ENCODE results near the gene PDE6C. TPM values are rescaled to one million over a fixed set of nuclear protein-coding genes. Genes with fewer than 3 reads are reported as not detected.
"Not testable (repeated sequence)": the region's sequence is repeated elsewhere in the genome, so short reads cannot be mapped to it uniquely, and the experiment has no call there.

Gene PDE6C
- polyA plus RNA-seq, 1 donor, result 2.2 TPM

DNA sequence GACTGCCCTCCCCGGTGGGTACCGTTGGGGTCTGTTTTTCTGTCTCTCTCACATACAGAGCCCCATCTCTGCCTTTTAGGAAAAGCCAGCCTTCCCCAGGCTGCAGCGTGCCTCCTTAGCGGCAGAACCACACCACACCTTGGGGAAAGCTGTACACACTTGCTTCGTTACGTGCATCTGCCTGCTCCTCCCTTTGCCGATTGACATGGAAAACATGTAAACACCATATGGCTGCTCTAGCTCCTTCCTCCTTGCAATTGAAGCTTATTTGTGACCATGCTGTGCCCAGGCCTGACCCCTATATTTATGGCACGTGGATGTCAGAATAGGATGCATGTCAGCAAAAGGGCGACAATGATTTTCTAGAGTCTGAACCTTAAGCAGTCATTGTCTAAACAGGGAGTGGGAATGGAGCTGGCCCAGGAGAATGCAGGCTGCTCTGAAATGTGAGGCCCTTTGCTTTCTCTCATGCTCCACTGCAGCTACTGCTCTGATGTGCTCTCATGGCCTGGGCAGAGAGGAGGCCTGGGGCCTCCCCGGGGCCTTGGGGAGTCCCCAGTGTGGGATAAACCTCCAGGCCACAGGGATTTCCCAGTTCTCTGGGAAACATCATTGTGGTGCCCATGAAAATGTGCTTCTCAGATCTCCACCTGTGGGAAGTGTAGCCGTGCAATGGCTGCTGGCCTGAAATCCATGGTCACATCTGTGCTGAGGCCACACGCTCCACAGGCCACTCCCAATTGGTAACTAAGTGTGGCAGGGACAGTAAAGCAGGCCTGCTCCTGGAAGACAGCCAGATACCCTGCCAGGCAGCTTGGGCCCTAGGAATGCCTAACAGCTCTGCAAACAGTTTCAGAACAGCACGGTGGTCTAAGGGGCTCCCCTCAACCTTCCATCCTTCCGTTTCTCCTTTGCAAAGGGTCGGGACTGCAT lies 18.6 kb downstream of the PDE6C start:
- no peak for DNase-seq

DNA sequence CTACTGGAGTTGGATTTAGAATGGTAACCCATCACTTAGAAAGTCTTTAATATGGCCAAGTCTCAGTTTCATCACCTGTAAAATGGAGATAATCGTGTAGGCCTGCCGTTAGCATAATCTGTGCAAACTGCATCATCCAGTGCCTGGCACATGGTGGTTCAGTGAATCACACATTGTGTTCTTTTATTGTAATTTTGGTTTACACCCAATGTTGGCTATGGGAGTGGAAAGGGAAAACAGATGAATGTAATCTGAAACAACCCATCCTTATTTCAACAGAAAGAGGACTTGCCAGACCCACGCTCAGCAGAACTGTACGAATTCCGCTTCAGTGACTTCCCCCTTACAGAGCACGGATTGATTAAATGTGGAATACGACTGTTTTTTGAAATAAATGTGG lies 27.5 kb downstream of the PDE6C start:
- DNase-seq, result no peak

DNA sequence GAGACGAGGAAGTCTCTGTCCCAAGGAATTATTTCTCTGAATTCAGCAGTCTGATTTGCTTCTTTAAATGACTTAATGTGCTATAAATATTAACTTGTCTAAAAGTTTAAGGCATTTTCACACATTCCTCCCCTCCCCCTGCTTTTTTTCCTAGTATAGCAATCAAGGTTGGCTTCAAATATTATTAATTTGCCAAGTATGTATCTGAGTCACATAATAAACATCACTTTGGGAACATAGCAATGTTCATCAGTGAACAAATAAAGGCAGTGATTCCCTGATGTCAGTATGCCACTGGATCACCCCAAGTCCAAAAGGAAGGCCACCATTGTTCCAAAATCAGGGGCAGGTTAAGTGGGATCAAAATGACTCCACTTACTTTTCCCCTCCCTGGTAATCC lies 40.5 kb downstream of the PDE6C start:
- no peak for DNase-seq

DNA sequence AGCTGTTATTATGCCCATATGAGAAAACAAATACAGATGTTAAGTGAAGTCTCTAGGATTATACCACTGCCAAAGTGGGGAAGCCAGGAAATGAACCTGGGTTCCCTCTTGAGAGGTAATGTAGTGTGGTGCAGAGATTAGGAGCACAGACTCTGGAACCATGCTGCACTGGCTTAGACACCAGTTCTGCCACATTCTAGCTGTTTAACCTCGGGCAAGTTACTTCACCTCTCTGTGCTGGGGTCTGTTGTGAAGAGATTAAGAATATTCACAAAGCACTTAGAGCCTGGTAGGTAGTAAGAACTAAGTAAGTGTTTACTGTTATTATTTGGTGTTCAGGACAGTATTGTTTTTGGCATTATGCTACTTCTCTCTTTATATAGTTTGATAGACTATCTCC lies 41.9 kb downstream of the PDE6C start:
- DNase-seq, result no peak

DNA sequence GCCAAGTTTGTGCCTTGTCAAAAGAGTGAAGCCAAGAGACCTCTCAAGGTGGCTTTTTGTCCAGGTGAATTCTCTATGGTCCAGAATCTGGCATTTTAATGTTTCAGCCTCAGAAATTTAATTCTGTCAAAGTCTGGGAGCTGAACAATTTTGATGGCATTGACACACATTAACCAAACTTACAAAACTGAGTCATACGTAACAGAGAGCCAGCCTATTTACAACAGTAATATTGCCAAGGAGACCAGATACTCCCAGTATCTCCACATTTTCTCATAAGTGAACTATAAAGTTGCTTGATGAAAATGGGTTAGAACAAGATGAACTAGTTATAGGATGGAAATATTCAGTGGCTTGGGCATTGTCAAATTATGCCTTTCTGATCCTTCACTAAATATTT lies 43.8 kb downstream of the PDE6C start:
- DNase-seq, result no peak

DNA sequence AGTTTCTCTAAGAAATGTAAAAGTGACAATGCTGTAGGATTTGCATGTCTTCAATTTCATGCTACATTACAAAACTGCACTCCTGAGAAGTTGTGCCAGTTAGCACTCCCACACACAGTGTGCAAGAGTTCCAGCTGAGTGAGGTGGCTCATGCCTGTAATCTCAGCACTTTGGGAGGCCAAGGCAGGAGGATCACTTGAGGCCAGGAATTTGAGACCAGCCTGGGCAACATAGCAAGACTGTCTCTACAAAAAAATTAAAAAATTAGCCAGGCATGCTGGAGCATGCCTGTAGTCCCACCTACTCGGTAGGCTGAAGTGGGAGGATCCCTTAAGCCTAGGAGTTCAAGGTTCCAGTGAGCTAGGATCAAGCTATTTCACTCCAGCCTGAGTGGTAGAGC lies 45.4 kb downstream of the PDE6C start:
- DNase-seq, result no peak

DNA sequence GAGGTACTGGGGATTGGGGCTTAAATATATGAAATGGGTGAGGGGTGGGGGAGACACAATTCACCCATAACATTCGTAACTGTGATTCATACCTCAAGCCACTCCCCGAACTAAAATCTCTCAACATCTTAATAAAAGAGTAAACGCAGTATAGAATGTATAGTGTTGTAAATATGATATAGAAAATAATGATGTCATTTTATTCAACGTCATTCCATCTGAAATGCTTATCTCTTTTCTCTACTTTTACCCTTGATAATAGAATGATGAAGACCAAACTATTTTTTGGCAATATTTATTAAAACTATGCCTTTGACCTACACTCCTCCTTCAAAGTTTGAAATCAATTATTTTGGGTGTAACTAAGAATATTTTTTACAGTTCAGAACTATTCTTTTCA lies 53.7 kb downstream of the PDE6C start:
- no peak for DNase-seq

DNA sequence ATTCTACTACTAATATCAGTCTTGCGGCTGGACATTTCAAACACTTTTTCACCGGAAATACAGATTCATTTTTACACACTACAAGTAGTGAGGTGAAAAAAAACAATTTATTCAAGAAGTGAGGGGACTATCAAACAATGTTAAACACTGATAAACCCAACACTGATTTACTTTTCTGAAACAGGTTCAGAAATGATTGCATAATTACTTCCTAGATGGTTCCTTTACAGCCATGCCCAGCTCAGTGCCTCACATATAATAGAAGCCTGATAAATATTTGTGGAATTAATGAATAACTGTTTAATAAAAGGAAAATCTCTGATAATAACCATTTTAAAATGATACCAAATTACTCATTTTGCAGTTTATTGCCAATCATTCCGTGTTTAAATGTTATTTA lies 55.5 kb downstream of the PDE6C start:
- no peak for DNase-seq

DNA sequence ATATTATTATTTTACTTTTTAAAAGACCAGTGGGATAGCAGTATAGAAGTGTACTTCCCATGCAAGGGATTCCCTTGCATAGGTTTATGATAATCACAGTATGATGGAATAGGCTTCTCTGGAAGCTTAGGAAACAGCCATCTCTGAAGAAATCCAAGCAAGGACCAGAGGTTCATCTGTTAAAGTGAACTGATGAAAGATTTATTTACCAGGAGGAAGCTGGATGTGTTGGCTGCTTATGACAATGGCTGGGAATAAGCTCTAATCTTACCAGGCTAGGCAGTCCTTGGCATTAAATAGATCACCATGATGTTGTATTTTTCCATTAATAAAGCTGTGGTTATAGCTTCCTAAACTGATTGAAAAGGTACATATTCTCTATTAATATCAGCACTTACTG lies 58.0 kb downstream of the PDE6C start:
- no peak for DNase-seq

DNA sequence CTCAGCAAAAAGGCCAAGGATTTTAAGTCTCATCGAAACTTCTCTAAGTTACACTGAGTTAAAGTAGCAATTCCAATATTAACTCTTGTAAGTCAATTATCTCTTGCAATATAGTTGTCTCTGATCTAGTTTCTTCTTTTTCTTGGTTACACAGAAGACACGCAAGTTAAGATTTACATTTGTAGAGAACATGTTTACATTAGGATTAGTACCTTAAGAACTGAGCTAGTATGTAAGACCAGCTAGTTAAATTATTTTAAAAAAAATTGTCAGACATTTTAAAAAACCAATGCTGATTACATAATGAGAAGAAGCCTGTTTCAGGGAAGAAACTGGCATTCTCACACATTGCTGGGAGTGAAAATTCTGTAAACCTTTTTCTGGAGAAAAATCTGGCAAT lies 58.7 kb downstream of the PDE6C start:
- no peak for DNase-seq

DNA sequence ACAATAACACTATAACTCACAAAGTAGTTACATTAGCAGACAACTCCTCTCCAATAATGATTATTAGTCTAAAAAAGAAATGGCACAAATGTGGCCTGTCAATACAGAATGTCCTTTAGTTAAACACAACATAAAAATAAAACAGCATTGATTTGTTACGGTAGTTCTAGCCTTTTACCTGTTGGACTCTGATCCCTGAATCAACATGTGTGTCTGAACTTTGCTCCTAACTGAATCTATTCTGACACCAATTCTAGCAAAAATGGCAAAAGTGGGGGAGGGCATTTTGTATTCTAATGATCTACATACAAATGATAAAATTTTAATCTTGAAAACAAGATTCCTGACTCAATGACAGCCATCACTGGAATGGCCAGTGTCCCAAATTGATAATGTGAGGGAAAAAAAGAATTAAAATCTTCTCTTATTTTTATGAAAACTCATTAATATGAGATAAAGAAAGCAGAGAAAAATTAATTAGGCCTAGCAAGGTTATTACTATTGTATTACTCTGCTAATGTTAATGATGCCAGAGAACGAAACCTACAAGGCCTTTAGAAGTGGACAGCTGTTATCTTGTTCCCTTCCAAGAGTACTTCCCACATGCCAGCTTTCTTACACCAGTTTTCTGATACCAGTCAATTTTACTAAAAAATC lies 59.8 kb downstream of the PDE6C start:
- DNase-seq, result no peak

DNA sequence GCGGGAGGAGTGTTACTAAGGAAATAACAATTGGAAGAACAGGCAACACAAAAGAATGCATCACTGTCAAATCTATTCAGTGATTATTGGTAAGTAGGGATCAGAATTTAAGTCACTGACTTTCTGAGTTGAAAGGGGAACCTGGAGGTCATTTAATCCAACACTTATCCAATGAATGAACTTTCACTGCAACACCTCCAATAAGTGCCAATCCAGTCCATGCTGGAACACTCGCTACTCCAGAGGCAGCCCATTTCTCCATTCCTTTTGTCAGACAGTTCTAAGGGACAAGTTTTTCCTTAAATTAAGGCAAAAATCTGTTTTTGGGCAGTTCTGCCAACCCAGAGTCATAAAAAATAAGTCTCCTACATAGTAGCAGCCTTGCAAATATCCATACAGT lies 60.6 kb downstream of the PDE6C start:
- no peak for DNase-seq

DNA sequence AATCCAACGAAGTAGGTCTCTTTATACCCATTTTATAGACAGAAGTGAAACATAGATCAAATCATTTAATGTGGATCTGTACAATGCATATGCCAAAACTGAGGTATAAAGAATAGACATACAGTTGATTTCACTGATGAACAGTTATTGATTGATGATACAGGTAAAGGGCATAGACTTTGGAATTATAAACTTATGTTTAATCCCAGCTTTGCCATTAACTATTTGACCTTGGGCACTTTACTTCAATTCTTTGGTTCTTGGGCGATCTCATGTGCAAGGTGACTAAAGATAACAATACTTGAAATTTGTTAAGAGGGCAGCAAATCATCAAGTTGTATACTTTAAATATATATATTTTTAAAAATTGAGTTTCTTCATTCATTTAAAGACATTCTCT lies 61.5 kb downstream of the PDE6C start:
- DNase-seq, result no peak

DNA sequence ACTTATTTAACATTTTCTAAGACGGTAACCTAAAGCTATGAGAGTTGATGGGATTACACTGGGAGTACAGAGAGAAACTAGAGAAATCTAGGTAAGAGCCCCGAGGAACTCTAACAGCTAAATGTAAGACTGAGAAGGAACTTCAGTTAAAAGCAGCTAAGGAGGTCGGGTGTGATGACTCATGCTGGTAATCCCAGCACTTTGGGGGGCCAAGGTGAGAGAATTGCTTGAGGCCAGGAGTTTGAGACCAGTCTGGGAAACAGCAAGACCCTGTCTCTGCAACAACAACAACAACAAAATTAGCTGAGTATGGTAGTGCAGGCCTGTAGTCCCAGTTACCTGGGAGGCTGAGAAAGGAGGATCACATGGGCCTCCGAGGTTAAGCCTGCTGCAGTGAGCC lies 66.0 kb downstream of the PDE6C start:
- no peak for DNase-seq

DNA sequence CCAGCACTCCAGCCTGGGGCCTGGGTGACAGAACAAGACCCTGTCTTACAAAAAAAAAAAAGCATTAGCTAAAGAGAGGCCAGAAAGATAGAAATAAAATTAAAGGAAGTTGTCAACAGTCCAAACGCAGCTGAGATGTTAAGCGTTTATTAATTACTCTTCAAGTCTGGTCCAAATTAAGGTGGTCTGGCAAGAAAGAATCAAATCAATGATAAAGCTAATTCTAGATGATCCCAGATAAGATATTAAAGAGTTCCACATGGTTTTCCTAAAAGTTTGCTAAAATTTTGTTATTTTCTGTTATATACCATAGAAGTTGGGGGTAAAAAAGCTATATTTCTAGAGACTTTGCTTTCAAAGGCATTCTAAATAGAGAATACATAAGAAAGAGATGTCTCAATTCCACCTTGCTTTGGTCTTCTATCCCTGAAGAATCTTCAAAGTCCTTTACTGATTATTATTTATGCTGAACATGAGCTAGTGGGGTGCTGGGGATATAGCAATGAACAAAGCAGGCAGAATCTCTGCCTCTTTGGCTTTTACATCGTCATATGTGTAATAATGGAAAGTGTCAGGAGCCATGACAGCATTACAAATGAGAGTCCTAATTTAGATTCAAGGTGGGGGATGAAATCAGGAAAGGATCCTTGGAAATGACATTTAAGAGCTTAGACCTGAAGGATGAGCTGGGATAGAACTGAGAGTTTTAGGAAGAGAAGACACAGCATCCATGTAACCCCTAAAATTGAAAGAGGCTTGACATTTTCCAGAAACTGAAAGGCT lies 66.7 kb downstream of the PDE6C start:
- no peak for DNase-seq

DNA sequence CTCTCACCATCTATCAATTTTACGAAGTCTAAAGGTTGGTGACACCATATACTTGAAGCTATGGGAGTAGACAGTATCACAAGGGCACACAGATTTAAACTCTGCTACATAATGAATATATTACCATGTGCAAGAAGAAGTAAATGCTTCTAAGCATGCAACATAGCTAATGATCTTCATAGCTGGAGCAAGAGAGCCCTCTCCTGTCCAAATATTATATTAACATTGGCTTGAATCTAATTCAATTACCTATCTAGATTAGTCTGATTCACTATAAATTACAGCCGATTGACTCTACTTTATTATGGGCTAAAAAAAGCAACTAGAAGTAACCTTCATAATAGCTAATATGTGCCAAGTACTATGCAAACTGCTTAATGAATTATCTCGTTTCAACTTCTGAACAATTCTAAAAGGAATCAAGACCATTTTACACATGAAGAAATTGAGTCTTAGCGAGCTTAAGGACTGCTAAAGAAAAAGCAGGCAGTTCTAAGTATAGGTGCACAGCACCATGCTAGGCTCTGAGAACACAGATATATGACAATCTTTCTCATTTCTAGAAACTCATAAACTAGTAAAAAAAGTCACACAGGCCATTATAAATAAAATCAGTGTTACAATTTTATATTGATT lies 68.2 kb downstream of the PDE6C start:
- DNase-seq, result peak; percentile 48

DNA sequence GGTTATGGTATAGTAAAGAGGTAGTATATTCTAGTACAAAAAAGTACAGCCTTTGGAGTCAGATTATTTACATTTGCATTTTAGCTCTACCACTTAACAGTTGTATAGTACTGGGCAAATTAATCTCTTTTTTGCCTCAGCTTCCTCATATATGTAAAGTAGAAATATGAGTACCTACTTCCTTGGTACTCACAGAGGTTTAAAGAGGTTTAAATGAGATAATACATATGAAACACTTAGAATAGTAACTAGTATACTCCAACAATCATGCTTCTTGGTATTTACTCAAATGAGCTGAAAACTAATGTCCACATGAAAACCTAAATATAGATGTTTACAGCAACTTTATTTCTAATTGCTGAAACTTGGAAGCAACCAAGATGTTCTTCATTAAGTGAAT lies 75.4 kb downstream of the PDE6C start:
- no peak for DNase-seq

DNA sequence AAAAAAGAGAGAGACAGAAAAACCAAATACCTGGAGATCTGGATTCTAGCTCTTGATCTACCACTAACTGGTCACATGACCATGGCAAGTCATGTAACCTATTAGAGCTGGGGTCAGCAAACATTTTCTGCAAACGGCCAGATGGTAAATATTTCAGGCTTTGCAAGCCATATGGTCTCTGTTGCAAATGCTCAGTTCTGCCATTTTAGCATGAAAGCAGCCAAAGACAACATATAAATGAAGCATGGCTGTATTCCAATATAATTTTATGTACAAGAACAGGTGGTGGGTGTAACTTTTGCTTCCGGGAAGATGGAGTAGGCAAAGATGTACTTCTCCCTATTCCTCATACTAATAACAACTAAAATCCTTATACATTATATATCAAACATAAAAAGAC lies 83.4 kb downstream of the PDE6C start:
- no peak for DNase-seq

DNA sequence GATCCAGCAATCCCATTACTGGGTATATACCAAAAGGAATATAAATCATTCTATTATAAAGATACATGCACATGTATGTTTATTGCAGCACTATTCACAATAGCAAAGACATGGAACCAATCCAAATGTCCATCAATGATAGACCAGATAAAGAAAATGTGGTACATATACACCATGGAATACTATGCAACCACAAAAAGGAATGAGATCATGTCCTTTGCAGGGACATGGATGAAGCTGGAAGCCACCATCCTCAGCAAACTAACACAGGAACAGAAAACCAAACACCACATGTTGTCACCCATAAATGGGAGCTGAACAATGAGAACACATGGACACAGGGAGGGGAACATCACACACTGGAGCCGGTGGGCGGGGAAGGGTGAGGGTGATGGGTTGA lies 84.2 kb downstream of the PDE6C start:
- DNase-seq, result not testable (repeated sequence)

DNA sequence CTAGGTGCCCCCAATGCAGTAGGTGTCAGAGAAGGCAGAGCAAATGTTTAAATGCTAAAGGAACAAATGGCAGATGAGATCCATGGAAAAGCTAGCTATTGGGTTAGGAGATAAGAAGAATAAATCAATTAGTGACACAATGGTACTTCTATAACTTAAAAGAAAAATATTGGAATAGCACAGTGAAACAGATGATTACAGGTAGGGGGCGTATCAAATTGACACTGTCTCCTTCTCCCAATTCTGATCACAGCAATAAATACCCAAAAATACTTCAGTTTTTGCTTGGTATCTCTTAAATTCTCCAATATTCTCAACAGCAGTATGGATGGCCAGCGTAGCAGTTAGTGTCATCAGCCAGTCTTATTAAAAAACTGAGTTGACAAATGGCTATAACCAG lies 84.9 kb downstream of the PDE6C start:
- no peak for DNase-seq

DNA sequence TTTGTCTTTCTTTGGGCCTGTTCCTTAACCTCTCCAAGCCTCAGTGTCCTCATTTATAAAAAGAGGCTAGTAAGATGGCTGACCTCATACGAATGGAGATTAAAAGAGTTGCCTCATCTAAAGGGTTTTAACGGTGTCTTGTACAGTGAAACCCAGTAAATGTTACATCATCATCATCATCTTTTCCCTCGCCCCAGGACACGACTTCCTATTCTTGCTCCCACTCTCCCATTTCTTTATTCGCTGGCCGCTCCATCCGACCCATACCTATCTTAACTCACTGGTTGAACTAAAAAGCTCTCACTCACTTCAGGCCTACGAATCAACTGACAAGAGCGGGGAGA lies 89.5 kb downstream of the PDE6C start:
- no peak for DNase-seq

DNA sequence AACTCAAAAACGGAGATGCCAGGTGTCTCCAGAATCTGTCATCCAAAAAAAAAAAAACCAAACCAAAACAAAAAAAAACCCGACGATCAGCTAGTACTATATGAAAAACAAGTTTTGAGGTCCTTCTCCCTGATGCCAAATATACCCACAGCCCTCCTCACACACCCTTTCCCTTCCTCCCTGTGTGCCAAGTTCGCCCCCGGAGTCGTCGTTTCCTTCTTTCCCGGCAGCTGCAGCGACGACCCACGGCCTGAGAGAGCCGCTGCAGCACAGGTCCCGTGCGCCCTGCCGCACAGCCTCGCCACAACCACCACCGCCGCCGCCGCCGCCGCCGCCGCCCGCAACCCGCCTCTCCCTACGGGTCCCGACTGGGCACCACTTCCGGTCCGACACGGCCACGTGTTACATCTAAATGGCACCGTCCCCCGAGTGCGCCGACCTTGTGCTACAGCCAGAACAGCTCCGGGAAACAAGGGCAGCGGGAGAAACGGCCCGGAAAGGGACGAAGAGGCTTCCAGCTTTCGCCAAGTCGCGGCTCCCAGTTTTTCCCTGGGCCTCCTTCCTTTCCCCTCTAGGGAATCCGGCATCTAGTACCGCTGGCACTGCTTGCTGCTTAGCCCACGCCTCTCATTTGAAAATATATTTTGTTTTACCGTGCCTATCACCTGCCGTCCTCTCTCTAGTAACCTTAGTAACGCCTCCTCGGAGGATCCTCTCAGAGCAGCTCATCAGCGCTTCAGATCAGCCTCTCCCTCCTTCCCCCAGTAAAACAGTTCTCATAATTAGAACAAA lies 90.1 kb downstream of the PDE6C start, which contains the start of gene FRA10AC1:
Gene FRA10AC1, minus strand, starts transcription at position 383 of the 792 bp plus-strand sequence. CDS start 2,486 bp downstream, outside the sequence.
- DNase-seq, result peak; percentile 93

All from left kidney (tissue), 2 donors.